ENCODE results near the gene ARHGEF12. TPM values are rescaled to one million over a fixed set of nuclear protein-coding genes. Genes with fewer than 3 reads are reported as not detected.

The ARHGEF12 gene
- total RNA-seq, 2 experiments from 2014 or later: 9.6 to 10.2 TPM

- ChIA-PET CTCF (no interaction called here), POLR2A (no interaction called here)
- Mint-ChIP-seq H3K36me3 (ENCODE audit: low read depth) (no peaks in the 10 kb centered on the region), H3K4me3 (no peak overlapping the region), H3K27me3 (peaks cover 3% of the 10 kb centered on the region), H3K4me1 (ENCODE audit: low read depth) (no peaks in the 10 kb centered on the region), H3K27ac (no peak overlapping the region), H3K9me3 (no peaks in the 10 kb centered on the region)
- no peak for ATAC-seq
- no peak for DNase-seq
- intact Hi-C loops (cut with micrococcal nuclease): no loop called here
- no peak for TF ChIP-seq CTCF (IDR thresholded peaks at IDR 0.05)
These were observed 196.0 kb downstream of the ARHGEF12 start for GRCh38 chr11:120532082-120532831.

GRCh38 chr11:120532832-120533196 lies 196.6 kb downstream of the ARHGEF12 start:
- intact Hi-C loops (cut with micrococcal nuclease): no loop called here
- Mint-ChIP-seq H3K4me1 (ENCODE audit: low read depth) (no peaks in the 10 kb centered on the region), H3K9me3 (no peaks in the 10 kb centered on the region), H3K36me3 (ENCODE audit: low read depth) (no peaks in the 10 kb centered on the region), H3K4me3 (no peak overlapping the region), H3K27ac (no peak overlapping the region), H3K27me3 (peaks cover 3% of the 10 kb centered on the region)
- no peak for DNase-seq
- TF ChIP-seq CTCF (IDR thresholded peaks at IDR 0.05): no peak
- ChIA-PET POLR2A (no interaction called here), CTCF (no interaction called here)
- ATAC-seq: no peak

GRCh38 chr11:120536091-120536796 lies 200.0 kb downstream of the ARHGEF12 start:
- H3K4me1 Mint-ChIP-seq (ENCODE audit: low read depth): no peaks in the 10 kb centered on the region
- ATAC-seq (no peak), DNase-seq (no peak)
- no peak overlapping the region for H3K4me3 Mint-ChIP-seq
- CTCF ChIA-PET: no interaction called here
- H3K27me3 Mint-ChIP-seq: no peaks in the 10 kb centered on the region
- POLR2A ChIA-PET: no interaction called here
- no peak for TF ChIP-seq CTCF (IDR thresholded peaks at IDR 0.05)
- H3K27ac Mint-ChIP-seq: no peak overlapping the region
- intact Hi-C loops (cut with micrococcal nuclease): no loop called here
- no peaks in the 10 kb centered on the region for H3K9me3 Mint-ChIP-seq
- H3K36me3 Mint-ChIP-seq (ENCODE audit: low read depth): no peaks in the 10 kb centered on the region

DNA sequence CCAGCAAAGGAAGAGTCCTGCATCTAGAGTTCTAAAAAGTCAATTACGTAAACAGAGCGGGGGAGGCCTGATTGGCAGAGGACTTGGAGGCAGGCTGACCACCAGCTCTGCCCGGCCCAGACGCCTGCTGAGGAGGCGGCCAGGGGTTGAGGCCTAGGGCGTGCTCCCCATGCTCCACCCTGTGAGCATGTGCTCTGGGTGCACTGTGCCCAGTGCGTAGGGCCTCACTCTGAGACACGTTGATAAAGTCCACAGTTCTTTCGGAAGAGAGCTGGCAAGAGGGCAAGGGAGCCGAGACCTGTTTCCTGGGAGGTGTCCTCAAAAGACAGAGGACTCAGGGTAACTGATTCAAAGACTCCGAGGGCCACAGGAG lies 200.6 kb downstream of the ARHGEF12 start:
- no peaks in the 10 kb centered on the region for H3K9me3 Mint-ChIP-seq
- ChIA-PET CTCF (no interaction called here), POLR2A (no interaction called here)
- ATAC-seq: no peak
- H3K4me1 Mint-ChIP-seq (ENCODE audit: low read depth): no peaks in the 10 kb centered on the region
- no peak for TF ChIP-seq CTCF (IDR thresholded peaks at IDR 0.05)
- intact Hi-C loops (cut with micrococcal nuclease): no loop called here
- no peak overlapping the region for H3K4me3 Mint-ChIP-seq
- no peak overlapping the region for H3K27ac Mint-ChIP-seq
- no peaks in the 10 kb centered on the region for H3K27me3 Mint-ChIP-seq
- DNase-seq: no peak
- H3K36me3 Mint-ChIP-seq (ENCODE audit: low read depth): no peaks in the 10 kb centered on the region

DNA sequence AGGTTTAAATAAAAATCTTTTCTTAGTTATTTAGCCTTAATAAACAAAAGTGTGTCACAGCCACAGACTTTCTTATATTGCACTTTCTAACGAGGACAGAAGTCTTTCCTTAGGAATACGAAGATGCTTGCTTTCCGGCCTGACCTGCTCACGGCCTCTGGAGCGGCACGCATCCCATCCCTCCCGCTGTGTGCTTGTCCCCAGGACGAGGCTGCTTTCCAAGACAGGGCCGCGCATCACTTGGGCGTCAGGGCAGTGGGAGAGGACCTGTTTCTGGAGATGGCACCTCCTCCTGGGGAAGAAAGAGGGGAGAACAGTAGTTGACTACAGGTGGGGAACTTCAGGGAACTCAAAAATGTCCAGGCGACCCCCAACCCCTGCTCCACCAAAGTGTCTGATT lies 201.8 kb downstream of the ARHGEF12 start:
- no peak overlapping the region for H3K4me3 Mint-ChIP-seq
- ATAC-seq (no peak), DNase-seq (no peak)
- no peaks in the 10 kb centered on the region for H3K36me3 Mint-ChIP-seq (ENCODE audit: low read depth)
- no peaks in the 10 kb centered on the region for H3K27me3 Mint-ChIP-seq
- H3K4me1 Mint-ChIP-seq (ENCODE audit: low read depth): no peaks in the 10 kb centered on the region
- no peaks in the 10 kb centered on the region for H3K9me3 Mint-ChIP-seq
- TF ChIP-seq CTCF (IDR thresholded peaks at IDR 0.05): no peak
- intact Hi-C loops (cut with micrococcal nuclease): no loop called here
- H3K27ac Mint-ChIP-seq: no peak overlapping the region
- ChIA-PET CTCF (no interaction called here), POLR2A (no interaction called here)
